Liver (tissue), 9 donors: ENCODE measurements around the gene GALNTL6. TPM values are rescaled to one million over a fixed set of nuclear protein-coding genes. Genes with fewer than 3 reads are reported as not detected.

Experiments used
- DNase-seq: peaks from one replicate; pipeline ENCODE4 v3.0.0-alpha.2; 2017; ENCODE audit warnings: low spot score
- H3K27ac ChIP-seq, 2 donors: one replicate each; pipeline ENCODE4 v1.7.0; 2013; ENCODE audit warnings: inconsistent platforms in 2 of 2, low read length in 2 of 2, control low read depth in 1 of 2, low read depth in 1 of 2, mild to moderate bottlenecking in 1 of 2
- H3K27me3 ChIP-seq, 4 donors: one replicate each; pipeline versions ENCODE4 v1.6.1 to v1.7.0; 2013; ENCODE audit warnings: low read length in 3 of 4, inconsistent platforms in 1 of 4, mild to moderate bottlenecking in 1 of 4, moderate library complexity in 1 of 4; ENCODE audit not compliant: control insufficient read depth in 4 of 4, insufficient read depth in 4 of 4
- H3K36me3 ChIP-seq, 4 donors: one replicate each; pipeline versions ENCODE4 v1.6.1 to v1.7.0; 2013; ENCODE audit warnings: low read length in 3 of 4, mild to moderate bottlenecking in 3 of 4, low read depth in 1 of 4, moderate library complexity in 1 of 4; ENCODE audit not compliant: control insufficient read depth in 4 of 4, insufficient read depth in 3 of 4
- H3K4me1 ChIP-seq, 4 donors: one replicate each; pipeline versions ENCODE4 v1.6.1 to v1.7.0; 2013; ENCODE audit warnings: low read length in 3 of 4, mild to moderate bottlenecking in 3 of 4, moderate library complexity in 1 of 4; ENCODE audit not compliant: control insufficient read depth in 4 of 4, insufficient read depth in 4 of 4
- H3K4me3 ChIP-seq, 3 donors: one replicate each; pipeline versions ENCODE4 v1.6.1 to v1.7.0; 2013; ENCODE audit warnings: low read length in 3 of 3, control low read depth in 1 of 3, low read depth in 1 of 3, mild to moderate bottlenecking in 1 of 3
- H3K9ac ChIP-seq, 2 donors: one replicate each; pipeline ENCODE4 v1.7.0; 2013; ENCODE audit warnings: low read length in 2 of 2, mild to moderate bottlenecking in 2 of 2, moderate library complexity in 2 of 2, control low read depth in 1 of 2, low read depth in 1 of 2
- H3K9me3 ChIP-seq, 4 donors: one replicate each; pipeline versions ENCODE4 v1.6.1 to v1.7.0; 2013; ENCODE audit warnings: low read length in 3 of 4; ENCODE audit not compliant: control insufficient read depth in 4 of 4
- CTCF ChIP-seq: fragments of 150-350 bp; IDR thresholded peaks from 2 replicates; pipeline ENCODE4 v1.5.1; 2017; ENCODE audit warnings: improper control_type of control experiment, low read depth, low read length; ENCODE audit not compliant: missing input control
- EGR1 ChIP-seq, 2 donors: IDR thresholded peaks; 2 replicates each; pipeline ENCODE4 v1.6.1; 2016 to 2018; ENCODE audit warnings: antibody characterized with exemption in 2 of 2, low read depth in 2 of 2
- FOXA1 ChIP-seq: IDR thresholded peaks from 2 replicates; pipeline ENCODE4 v1.6.1; 2016; ENCODE audit warnings: antibody characterized with exemption
- FOXA2 ChIP-seq: IDR thresholded peaks from 2 replicates; pipeline ENCODE4 v1.6.1; 2016; ENCODE audit warnings: antibody characterized with exemption
- GABPA ChIP-seq, 2 donors: IDR thresholded peaks in 1 of 2; conservative IDR thresholded peaks in 1 of 2; 2 replicates each; pipeline ENCODE4 v1.6.1; 2016; ENCODE audit warnings: antibody characterized with exemption in 2 of 2, mild to moderate bottlenecking in 1 of 2, moderate library complexity in 1 of 2
- HNF4A ChIP-seq, 2 donors: conservative IDR thresholded peaks; 2 replicates each; pipeline ENCODE4 v1.6.1; 2016; ENCODE audit warnings: antibody characterized with exemption in 2 of 2, mild to moderate bottlenecking in 2 of 2
- HNF4G ChIP-seq: IDR thresholded peaks from 2 replicates; pipeline ENCODE4 v1.6.1; 2016; ENCODE audit warnings: antibody characterized with exemption
- JUND ChIP-seq, 2 donors: IDR thresholded peaks; 2 replicates each; pipeline ENCODE4 v1.6.1; 2016; ENCODE audit warnings: antibody characterized with exemption in 2 of 2
- RAD21 ChIP-seq, 2 donors: IDR thresholded peaks; 2 replicates each; pipeline ENCODE4 v1.6.1; 2016; ENCODE audit warnings: antibody characterized with exemption in 2 of 2, mild to moderate bottlenecking in 2 of 2
- RXRA ChIP-seq, 2 donors: IDR thresholded peaks; 2 replicates each; pipeline ENCODE4 v1.6.1; 2017 to 2018; ENCODE audit warnings: antibody characterized with exemption in 2 of 2, mild to moderate bottlenecking in 1 of 2
- SP1 ChIP-seq: IDR thresholded peaks from 2 replicates; pipeline ENCODE4 v1.6.1; 2018; ENCODE audit warnings: antibody characterized with exemption, mild to moderate bottlenecking
- TAF1 ChIP-seq: conservative IDR thresholded peaks from 2 replicates; pipeline ENCODE4 v1.6.1; 2016; ENCODE audit warnings: antibody characterized with exemption, mild to moderate bottlenecking
- WGBS: extraction: QIAGEN DNeasy Blood & Tissue Kit; methylation state at CpG from one replicate; pipeline ENCODE4 v1.1.7; 2013; 5-methylcytosine and 5-hydroxymethylcytosine counted together
- polyA plus RNA-seq, 2 donors: library from polyadenylated mRNA; stranded (reverse) in 1 of 2; unstranded in 1 of 2; fragments of 200-250 nt in 1 of 2; fragments of >200 nt in 1 of 2; fragmentation: Nextera tagmentation in 1 of 2; extraction: Ambion mirVana in 1 of 2; gene quantifications; one replicate each; pipeline versions ENCODE4 v1.2.1 to v1.2.3, GENCODE V29; 2013 to 2015
- total RNA-seq, 2 donors: library from RNA; depleted of rRNA; stranded (reverse); fragments of >200 nt; gene quantifications; one replicate each; pipeline ENCODE4 v1.2.3, GENCODE V29; 2014
- TF ChIP-seq, protein P1 (sequence below): IDR thresholded peaks from 2 replicates; pipeline ENCODE4 v1.6.1; 2016; ENCODE audit warnings: antibody characterized with exemption
- TF ChIP-seq, protein P2 (sequence below): IDR thresholded peaks from 2 replicates; pipeline ENCODE4 v1.6.1; 2016; ENCODE audit warnings: antibody characterized with exemption, mild to moderate bottlenecking
- TF ChIP-seq, protein P3 (sequence below): IDR thresholded peaks from 2 replicates; pipeline ENCODE4 v1.6.1; 2016; ENCODE audit warnings: antibody characterized with exemption
- donor health status: healthy.
- donor health status: healthy.
- donor health status: healthy.
- donor health status: healthy.
- donor health status: healthy.

The GALNTL6 gene
- total and polyA plus RNA-seq, 4 donors: 0.06 to 0.08 TPM; not detected in 2

DNA sequence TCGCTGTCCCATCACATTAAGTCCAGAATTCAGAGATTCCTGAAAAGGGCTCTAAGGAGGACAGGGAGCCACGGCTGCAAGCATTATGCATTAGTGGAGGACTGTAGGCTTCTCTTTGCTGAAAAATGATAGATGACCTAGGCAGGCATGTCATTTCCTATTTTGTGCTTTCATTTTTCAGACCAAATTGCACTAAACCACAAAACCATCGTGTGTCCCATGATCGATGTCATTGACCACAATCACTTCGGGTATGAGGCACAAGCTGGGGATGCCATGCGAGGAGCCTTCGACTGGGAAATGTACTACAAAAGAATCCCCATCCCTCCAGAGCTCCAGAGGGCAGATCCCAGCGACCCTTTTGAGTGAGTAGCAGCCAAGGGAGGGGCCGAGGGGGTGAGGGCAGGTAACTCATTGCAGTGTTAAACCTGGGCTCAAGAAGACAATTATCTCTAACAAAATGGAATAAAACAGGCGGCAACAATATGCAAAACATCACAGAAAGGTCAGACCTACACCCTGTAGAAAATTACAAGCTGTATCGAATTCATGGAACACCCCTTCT lies 1000.2 kb downstream of the GALNTL6 start:
- Histone ChIP-seq H3K4me1 (no peaks in the 10 kb centered on the region), H3K27me3 (no peaks in the 10 kb centered on the region), H3K9ac (no peak overlapping the region), H3K4me3 (no peak overlapping the region), H3K9me3 (no peaks in the 10 kb centered on the region), H3K27ac (no peak overlapping the region), H3K36me3 (no peaks in the 10 kb centered on the region)
- no peak for DNase-seq
- no peak for TF ChIP-seq GABPA (IDR thresholded peaks at IDR 0.05 in 1 of 2, conservative IDR thresholded peaks at IDR 0.05 in 1 of 2)
- TF ChIP-seq, protein P1, sequence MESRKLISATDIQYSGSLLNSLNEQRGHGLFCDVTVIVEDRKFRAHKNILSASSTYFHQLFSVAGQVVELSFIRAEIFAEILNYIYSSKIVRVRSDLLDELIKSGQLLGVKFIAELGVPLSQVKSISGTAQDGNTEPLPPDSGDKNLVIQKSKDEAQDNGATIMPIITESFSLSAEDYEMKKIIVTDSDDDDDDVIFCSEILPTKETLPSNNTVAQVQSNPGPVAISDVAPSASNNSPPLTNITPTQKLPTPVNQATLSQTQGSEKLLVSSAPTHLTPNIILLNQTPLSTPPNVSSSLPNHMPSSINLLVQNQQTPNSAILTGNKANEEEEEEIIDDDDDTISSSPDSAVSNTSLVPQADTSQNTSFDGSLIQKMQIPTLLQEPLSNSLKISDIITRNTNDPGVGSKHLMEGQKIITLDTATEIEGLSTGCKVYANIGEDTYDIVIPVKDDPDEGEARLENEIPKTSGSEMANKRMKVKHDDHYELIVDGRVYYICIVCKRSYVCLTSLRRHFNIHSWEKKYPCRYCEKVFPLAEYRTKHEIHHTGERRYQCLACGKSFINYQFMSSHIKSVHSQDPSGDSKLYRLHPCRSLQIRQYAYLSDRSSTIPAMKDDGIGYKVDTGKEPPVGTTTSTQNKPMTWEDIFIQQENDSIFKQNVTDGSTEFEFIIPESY: no peak
- TF ChIP-seq FOXA1: no peak
- no peak for TF ChIP-seq RXRA (IDR thresholded peaks at IDR 0.05)
- no peak for TF ChIP-seq TAF1
- TF ChIP-seq, protein P2, sequence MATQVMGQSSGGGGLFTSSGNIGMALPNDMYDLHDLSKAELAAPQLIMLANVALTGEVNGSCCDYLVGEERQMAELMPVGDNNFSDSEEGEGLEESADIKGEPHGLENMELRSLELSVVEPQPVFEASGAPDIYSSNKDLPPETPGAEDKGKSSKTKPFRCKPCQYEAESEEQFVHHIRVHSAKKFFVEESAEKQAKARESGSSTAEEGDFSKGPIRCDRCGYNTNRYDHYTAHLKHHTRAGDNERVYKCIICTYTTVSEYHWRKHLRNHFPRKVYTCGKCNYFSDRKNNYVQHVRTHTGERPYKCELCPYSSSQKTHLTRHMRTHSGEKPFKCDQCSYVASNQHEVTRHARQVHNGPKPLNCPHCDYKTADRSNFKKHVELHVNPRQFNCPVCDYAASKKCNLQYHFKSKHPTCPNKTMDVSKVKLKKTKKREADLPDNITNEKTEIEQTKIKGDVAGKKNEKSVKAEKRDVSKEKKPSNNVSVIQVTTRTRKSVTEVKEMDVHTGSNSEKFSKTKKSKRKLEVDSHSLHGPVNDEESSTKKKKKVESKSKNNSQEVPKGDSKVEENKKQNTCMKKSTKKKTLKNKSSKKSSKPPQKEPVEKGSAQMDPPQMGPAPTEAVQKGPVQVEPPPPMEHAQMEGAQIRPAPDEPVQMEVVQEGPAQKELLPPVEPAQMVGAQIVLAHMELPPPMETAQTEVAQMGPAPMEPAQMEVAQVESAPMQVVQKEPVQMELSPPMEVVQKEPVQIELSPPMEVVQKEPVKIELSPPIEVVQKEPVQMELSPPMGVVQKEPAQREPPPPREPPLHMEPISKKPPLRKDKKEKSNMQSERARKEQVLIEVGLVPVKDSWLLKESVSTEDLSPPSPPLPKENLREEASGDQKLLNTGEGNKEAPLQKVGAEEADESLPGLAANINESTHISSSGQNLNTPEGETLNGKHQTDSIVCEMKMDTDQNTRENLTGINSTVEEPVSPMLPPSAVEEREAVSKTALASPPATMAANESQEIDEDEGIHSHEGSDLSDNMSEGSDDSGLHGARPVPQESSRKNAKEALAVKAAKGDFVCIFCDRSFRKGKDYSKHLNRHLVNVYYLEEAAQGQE: no peak
- TF ChIP-seq EGR1 (IDR thresholded peaks at IDR 0.05; ENCODE audit: low read depth in 2 of 2): no peak
- TF ChIP-seq FOXA2: no peak
- TF ChIP-seq, protein P3, sequence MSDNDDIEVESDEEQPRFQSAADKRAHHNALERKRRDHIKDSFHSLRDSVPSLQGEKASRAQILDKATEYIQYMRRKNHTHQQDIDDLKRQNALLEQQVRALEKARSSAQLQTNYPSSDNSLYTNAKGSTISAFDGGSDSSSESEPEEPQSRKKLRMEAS: no peak
- 69% methylated on average over 11 of the region's 11 CpGs for WGBS

DNA sequence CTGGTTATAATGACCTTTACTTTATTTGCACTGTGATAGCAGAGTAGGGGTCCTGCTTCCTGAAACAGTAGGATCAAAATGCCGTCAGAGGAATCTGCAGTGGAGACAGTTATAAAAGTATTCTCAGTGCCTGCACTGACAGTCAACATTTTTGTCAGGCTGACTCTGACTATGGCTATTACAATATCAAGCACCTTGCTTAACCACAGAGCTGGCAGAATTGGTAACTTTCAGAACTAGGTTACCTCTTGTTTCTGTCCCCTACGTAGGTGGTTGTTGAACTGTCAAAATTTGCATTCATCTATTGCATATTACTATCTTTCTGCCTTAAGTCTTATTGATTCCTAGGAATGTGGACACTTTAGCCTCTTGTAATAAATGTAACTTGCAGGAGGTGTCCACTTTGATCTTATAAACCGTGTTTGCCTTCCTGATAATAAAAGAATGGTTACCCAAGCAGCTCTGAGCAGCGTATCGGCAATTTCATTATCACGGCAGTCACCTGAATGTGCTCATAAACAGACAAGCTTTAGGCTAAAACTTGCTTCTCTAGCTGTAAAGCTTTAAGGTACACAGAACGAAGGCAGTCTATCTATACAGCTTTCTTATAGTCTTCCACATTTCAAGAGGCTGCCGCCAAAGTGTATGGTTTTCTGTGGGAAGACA lies 1002.4 kb downstream of the GALNTL6 start:
- no peaks in the 10 kb centered on the region for H3K9me3 ChIP-seq

More for the DNA sequence above, 1002.4 kb downstream of the GALNTL6 start:
- H3K4me3 ChIP-seq: no peak overlapping the region
- no peaks in the 10 kb centered on the region for H3K4me1 ChIP-seq
- H3K27ac ChIP-seq: no peak overlapping the region
- H3K36me3 ChIP-seq: no peaks in the 10 kb centered on the region
- 52% methylated on average over 8 of the region's 8 CpGs for WGBS
- H3K27me3 ChIP-seq: no peaks in the 10 kb centered on the region
- DNase-seq: no peak
- TF ChIP-seq FOXA2: no peak
- TF ChIP-seq TAF1: no peak
- TF ChIP-seq HNF4G: no peak
- TF ChIP-seq RXRA (IDR thresholded peaks at IDR 0.05): no peak
- TF ChIP-seq RAD21 (IDR thresholded peaks at IDR 0.05): no peak
- TF ChIP-seq, protein P3: no peak
- TF ChIP-seq JUND (IDR thresholded peaks at IDR 0.05): no peak
- no peak for TF ChIP-seq GABPA (IDR thresholded peaks at IDR 0.05 in 1 of 2, conservative IDR thresholded peaks at IDR 0.05 in 1 of 2)
- TF ChIP-seq SP1: no peak
- no peak for TF ChIP-seq HNF4A (conservative IDR thresholded peaks at IDR 0.05)
- no peak for TF ChIP-seq CTCF
- no peak overlapping the region for H3K9ac ChIP-seq
